ENCODE measurements around the gene GPR12.

DNA sequence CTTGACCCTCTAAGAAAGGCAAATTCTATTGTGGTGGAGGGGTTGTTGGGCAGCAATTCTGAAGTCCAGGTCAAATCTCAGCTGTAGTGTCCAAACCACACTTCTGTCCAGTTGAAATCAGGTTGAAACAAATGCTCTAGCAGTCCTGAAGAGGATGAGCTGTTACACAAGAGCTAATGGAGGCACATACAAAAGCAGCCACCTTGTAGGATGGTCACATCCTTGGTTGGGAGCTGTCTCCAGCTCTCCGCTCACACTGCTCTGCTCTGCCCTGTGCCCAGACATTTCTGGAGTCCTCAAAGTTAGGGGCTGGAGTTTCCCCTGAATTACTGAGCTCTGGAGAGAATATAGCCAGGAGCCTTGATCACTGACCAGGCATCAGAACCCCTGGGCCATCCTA lies 47.2 kb downstream of the GPR12 start:
- TF ChIP-seq, protein P1, sequence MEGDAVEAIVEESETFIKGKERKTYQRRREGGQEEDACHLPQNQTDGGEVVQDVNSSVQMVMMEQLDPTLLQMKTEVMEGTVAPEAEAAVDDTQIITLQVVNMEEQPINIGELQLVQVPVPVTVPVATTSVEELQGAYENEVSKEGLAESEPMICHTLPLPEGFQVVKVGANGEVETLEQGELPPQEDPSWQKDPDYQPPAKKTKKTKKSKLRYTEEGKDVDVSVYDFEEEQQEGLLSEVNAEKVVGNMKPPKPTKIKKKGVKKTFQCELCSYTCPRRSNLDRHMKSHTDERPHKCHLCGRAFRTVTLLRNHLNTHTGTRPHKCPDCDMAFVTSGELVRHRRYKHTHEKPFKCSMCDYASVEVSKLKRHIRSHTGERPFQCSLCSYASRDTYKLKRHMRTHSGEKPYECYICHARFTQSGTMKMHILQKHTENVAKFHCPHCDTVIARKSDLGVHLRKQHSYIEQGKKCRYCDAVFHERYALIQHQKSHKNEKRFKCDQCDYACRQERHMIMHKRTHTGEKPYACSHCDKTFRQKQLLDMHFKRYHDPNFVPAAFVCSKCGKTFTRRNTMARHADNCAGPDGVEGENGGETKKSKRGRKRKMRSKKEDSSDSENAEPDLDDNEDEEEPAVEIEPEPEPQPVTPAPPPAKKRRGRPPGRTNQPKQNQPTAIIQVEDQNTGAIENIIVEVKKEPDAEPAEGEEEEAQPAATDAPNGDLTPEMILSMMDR (IDR thresholded peaks at IDR 0.05) = no peak
- no peak for TF ChIP-seq POLR2A (IDR thresholded peaks at IDR 0.05)

Data from right lobe of liver (tissue), 4 donors.